ENCODE results near the gene AMZ1.
"Not testable (repeated sequence)": the region's sequence is repeated elsewhere in the genome, so short reads cannot be mapped to it uniquely, and the experiment has no call there.

The AMZ1 gene

DNA sequence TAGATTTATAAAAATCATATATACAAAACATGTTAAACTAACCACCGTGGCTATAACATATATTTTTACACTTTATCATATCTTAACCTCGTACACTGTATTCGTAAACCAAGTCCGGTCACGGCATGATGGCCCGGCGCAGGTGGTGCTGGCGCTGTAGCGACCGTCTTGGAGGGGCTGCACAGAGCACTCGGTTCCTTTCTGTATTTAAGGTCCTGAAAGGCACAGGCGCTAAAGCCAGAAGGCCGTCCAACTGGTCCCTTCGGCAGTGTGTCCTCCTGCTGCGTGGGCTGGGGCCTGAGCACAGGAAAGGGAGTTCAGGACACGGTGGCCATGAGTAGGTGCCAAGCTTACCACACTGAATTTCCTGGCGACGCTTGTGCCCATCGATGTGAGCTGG lies 33.8 kb downstream of the AMZ1 start:
- no peak overlapping the region for H3K4me3 ChIP-seq (ENCODE audit: low read depth, low read length)
- TF ChIP-seq, protein P1, sequence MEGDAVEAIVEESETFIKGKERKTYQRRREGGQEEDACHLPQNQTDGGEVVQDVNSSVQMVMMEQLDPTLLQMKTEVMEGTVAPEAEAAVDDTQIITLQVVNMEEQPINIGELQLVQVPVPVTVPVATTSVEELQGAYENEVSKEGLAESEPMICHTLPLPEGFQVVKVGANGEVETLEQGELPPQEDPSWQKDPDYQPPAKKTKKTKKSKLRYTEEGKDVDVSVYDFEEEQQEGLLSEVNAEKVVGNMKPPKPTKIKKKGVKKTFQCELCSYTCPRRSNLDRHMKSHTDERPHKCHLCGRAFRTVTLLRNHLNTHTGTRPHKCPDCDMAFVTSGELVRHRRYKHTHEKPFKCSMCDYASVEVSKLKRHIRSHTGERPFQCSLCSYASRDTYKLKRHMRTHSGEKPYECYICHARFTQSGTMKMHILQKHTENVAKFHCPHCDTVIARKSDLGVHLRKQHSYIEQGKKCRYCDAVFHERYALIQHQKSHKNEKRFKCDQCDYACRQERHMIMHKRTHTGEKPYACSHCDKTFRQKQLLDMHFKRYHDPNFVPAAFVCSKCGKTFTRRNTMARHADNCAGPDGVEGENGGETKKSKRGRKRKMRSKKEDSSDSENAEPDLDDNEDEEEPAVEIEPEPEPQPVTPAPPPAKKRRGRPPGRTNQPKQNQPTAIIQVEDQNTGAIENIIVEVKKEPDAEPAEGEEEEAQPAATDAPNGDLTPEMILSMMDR (IDR thresholded peaks at IDR 0.05; ENCODE audit: borderline replicate concordance, insufficient read depth, low read depth, low read length): no peak

DNA sequence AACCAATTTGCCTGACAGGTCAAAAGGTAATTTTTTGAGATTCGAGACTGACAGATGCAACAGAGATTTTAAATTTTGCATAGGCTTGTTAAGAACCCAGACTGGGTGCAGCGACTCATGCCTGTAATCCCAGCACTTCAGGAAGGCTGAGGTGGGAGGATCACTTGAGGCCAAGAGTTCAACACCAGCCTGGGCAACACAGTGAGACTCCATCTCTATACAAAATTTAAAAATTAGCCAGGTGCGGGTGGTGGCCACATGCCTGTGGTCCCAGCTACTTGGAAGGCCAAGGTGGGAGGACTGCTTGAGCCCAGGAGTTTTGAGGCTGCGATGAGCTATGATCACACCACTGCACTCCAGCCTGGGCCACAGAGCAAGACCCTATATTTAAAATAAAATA lies 34.6 kb downstream of the AMZ1 start:
- no peak overlapping the region for H3K4me3 ChIP-seq (ENCODE audit: low read depth, low read length)
- TF ChIP-seq, protein P1 (IDR thresholded peaks at IDR 0.05; ENCODE audit: borderline replicate concordance, insufficient read depth, low read depth, low read length): no peak

DNA sequence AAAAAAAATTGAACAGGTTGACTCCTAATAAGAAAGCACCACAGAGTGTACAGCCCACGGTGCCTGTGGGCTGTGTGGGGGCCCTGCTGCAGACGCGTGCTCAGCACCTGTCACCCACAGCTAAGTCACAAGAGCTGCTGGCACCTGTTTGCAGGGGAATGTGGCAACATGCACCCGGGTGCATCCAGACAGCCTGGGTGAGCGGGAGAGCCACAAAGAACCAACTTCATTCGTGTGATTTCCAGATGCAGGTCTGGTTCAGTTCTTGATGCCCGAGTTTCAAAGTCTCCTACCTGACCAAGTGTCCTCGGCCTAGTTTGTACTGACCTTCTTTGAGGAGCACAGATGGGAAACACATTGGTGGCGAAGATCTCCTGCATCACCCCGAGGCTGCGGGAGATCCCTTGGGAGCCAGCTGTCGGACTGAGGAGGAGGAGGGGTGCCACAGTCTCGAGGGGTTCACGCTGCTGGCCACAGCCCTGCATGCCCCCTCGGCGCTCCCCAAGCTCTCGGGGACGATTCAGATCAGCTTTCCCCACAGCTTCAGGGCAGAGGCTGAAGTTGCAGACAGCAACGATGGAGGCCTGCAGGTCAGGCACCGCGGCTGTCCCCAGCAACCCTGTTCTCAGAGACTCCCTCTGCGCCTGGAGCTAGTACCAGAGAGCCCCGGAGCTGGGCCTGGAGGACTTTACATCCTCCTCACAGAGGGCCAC lies 35.3 kb downstream of the AMZ1 start:
- TF ChIP-seq, protein P1 (IDR thresholded peaks at IDR 0.05; ENCODE audit: borderline replicate concordance, insufficient read depth, low read depth, low read length): no peak
- H3K4me3 ChIP-seq (ENCODE audit: low read depth, low read length): no peak overlapping the region

DNA sequence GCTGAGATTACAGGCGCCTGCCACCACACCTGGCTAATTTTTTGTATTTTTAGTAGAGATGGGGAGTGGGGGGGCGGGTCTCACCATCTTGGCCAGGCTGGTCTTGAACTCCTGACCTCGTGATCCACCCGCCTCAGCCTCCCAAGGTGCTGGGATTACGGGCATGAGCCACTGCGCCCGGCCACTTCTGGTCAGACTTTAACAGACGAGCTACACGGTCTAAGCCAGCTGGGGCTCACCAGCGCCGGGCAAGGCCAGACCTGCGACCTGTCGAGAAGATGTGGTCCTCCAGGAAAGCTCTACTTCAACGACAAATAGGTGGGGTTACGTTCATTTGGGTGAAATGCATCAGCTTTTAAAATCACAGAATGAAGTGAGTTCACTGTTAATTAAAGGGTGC lies 36.0 kb downstream of the AMZ1 start:
- not testable (repeated sequence) for H3K4me3 ChIP-seq (ENCODE audit: low read depth, low read length)

DNA sequence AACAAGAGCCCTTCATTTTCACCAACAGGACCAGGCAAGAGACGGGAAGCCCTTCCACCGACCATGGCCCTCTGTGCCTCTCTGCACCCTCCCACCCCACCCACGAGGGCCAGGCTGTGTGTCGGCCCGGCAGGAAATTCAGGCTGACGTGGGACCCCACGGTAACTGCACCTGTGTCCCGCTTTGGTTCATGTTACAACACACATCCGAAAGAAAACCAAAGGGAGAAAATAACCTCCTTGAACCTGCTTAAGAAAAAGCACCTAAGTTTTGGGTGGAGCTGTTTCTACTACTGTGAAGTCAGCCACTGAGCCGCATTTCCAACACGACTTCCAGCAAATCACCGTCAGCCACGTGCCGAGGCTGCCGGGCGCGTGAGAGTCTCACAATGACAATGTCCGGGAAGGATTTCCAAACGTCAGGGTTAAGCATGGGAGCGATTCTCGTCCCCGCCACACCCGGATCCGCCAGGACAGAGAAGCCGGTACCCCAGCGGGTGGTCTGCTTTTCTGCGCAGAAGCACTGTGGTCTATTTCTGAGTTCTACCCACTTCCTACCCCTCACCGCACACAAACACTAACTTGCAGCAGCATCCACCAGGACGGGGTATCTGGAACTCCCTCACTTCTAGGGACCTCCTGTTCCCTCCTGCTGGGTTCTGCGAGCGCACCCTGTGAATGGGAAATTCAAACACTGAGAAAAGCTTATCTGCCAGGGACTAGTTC lies 36.6 kb downstream of the AMZ1 start:
- TF ChIP-seq, protein P1 (IDR thresholded peaks at IDR 0.05; ENCODE audit: borderline replicate concordance, insufficient read depth, low read depth, low read length): no peak

DNA sequence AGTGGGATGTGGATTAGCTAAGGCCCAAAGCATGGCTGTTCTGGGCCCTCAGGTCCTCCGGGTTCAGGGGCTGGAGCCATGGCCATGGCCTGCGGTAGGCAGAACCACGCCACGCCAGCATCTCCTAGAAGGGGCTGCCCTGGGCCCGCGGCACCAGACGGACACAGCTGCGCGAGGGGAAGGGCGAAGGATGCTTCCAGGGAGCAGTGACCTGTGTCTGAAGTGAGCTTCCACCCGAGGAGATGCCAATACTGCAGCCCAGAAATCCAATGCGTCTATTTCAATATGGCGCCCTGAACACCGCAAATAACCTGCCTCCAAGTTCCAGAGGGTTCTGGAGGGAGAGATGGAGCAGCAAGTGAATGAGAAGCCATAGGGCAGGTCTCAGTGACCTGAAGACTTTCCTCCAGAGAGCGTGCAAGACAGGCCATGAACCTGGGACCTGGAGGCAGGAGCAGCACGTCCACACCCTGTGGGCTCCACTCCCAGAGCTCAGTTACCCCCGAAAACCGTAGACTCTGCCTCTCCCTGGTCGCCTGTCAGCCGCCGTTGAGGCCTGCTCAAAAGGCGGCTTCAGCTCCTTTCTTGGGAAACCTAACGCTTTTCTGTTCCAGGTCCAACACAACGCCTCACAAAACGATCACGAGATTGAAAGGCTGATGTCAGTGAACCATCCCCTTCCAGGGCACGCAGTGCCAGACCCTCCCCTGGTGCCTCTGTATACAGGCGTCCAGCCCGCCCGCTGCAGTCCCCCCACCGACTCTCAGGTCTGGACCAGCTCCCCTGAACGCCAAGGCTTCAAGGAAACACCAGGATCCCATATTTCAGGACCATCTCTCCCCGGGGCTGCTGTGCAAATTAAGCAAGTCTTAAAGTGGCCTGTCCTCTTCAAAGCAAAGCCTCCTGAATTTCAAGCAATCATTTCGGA lies 37.4 kb downstream of the AMZ1 start:
- TF ChIP-seq, protein P1 (IDR thresholded peaks at IDR 0.05; ENCODE audit: borderline replicate concordance, insufficient read depth, low read depth, low read length): no peak

More for the DNA sequence above, 36.6 kb downstream of the AMZ1 start:
- H3K4me3 ChIP-seq (ENCODE audit: low read depth, low read length): no peak overlapping the region

DNA sequence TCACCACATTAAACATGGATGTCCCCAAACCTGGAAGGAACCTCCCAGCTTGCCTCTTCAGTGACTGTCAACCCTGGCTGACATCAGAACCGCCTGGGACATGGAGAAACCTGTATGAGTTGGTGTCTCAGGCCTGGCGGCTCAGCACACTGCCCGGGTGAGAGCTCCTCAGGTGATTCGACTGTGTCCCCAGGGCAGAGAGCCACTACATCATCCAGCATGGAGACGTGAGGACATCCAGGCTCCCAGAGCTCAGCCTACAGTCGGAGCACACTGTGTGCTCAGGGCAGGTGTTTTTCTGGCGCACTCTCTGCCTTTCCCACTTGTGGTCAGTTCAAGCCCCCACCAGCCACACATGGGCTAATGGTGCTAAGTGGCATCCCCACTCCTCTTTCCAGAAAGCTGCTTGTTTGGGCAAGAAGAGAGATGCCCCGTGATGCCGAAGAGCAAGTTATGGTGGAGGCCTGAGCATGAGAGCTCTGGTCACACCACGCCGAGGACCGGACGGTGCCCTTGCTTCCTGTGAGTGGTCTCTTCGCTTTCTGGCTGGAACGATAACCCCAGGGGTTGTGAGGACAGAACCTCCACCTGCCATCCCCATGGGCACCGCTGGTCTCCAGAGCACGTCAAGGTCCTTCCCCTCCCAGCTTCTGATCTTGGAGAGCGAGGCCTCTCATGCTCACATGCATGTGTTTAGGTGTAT lies 38.5 kb downstream of the AMZ1 start:
- TF ChIP-seq, protein P1 (IDR thresholded peaks at IDR 0.05; ENCODE audit: borderline replicate concordance, insufficient read depth, low read depth, low read length): no peak
- H3K4me3 ChIP-seq (ENCODE audit: low read depth, low read length): no peak overlapping the region

More for the DNA sequence above, 37.4 kb downstream of the AMZ1 start:
- no peak overlapping the region for H3K4me3 ChIP-seq (ENCODE audit: low read depth, low read length)

DNA sequence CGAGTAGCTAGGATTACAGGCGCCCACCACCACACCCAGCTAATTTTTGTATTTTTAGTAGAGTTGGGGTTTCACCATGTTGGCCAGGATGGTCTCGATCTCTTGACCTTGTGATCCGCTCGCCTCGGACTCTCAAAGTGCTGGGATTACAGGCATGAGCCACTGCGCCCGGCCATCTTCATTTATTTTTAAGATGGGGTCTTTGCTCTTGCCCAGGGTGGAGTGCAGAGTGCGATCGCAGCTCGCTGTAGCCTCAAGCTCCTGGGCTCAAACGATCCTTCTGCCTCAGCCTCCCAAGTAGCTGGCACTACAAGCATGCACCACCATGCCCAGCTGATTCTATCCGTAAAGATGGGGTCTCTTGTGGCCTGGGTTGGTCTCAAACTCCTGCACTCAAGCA lies 39.2 kb downstream of the AMZ1 start:
- not testable (repeated sequence) for H3K4me3 ChIP-seq (ENCODE audit: low read depth, low read length)

Data from GM12875 (cell line).